ENCODE data around the gene SRGAP1.
"Not testable (repeated sequence)": the region's sequence is repeated elsewhere in the genome, so short reads cannot be mapped to it uniquely, and the experiment has no call there.

GRCh38 chr12:64131456-64131855 is 287.0 kb downstream of the SRGAP1 start:
- TF ChIP-seq CTCF, POLR2A (IDR thresholded peaks at IDR 0.05): not testable (repeated sequence)

Measured in stomach (tissue), 4 donors.